Measurements from ENCODE around the gene TUBAL3.

- TF ChIP-seq, protein P1, sequence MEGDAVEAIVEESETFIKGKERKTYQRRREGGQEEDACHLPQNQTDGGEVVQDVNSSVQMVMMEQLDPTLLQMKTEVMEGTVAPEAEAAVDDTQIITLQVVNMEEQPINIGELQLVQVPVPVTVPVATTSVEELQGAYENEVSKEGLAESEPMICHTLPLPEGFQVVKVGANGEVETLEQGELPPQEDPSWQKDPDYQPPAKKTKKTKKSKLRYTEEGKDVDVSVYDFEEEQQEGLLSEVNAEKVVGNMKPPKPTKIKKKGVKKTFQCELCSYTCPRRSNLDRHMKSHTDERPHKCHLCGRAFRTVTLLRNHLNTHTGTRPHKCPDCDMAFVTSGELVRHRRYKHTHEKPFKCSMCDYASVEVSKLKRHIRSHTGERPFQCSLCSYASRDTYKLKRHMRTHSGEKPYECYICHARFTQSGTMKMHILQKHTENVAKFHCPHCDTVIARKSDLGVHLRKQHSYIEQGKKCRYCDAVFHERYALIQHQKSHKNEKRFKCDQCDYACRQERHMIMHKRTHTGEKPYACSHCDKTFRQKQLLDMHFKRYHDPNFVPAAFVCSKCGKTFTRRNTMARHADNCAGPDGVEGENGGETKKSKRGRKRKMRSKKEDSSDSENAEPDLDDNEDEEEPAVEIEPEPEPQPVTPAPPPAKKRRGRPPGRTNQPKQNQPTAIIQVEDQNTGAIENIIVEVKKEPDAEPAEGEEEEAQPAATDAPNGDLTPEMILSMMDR (IDR thresholded peaks at IDR 0.05), result no peak
- TF ChIP-seq POLR2AphosphoS5 (IDR thresholded peaks at IDR 0.05), result no peak
- no peak for TF ChIP-seq EP300 (IDR thresholded peaks at IDR 0.05)
Observed at GRCh38 chr10:5365928-5366327, 38.7 kb downstream of the TUBAL3 start.

Measured in suprapubic skin (tissue), 4 donors.